ENCODE results near the gene KLHDC7A. TPM values are rescaled to one million over a fixed set of nuclear protein-coding genes. Genes with fewer than 3 reads are reported as not detected.

Gene KLHDC7A
- total and polyA plus RNA-seq, 2 of the 4 experiments (the other 2 are of a cell fraction), result not detected

DNA sequence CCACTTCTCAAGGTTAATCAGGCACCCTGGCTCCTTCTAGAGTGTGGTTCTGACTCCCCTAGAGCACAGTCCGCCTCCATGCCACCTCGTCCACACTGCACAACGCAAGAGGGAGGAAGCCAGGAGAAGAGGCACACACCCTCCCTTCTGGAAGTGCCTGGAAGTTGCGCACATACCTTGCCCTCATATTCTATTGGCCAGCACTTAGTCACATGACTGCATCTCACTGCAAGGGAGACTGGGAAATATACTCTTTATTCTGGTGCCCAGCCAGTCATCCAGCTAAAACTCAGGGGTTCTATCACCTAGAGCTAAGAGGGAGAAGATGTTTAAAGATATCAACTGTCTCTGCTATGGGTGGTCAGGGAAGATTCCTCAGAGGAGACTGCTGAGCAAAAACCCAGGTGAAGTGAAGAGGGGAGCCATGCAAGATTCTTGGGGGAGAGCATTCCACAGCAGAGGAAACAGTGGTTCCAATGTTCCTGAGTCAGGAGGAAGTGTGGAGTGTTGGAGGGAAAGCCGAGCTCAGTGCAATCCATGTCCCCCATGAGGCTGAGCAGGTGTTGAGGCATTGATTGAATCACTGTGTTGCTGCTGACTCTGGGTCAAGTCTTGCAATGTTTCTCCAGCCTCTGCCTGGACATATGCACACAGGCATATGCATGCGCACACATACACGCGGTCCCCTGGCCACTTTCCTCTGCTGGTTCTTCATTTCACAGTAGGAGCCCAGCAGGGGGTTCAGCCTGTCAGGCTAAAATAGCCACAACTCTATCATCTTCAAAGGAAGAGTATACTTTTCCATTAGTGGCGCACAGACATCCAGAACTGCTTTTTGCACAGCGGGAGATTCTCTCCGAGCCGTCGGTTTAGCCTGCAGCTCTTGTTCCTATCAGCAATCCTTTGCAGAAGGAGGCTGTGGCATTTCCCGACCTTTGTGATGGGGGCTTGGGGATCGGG, 22.3 kb upstream of the KLHDC7A start:
- dilution Hi-C loops (cut with HindIII; ENCODE audit: low sequenced_read_pairs, unreplicated experiment), result no loop called here
- H3K36me3 ChIP-seq (ENCODE audit: control insufficient read depth, insufficient read depth, low read length), result no peaks in the 10 kb centered on the region
- H2AK9ac ChIP-seq (replicated peaks; ENCODE audit: low read depth, low read length, poor library complexity), result no peak overlapping the region
- no TSS peak for BruUV-seq (replicated peaks)
- no peak overlapping the region for H2BK5ac ChIP-seq (ENCODE audit: low read depth, low read length, poor library complexity, severe bottlenecking)
- H3K9me1 ChIP-seq (ENCODE audit: insufficient read depth, low read length), result no peaks in the 10 kb centered on the region
- H2BK20ac ChIP-seq (ENCODE audit: low read depth, low read length), result no peak overlapping the region
- no peak overlapping the region for H3K27ac ChIP-seq (ENCODE audit: insufficient read depth, low read length)
- no peak overlapping the region for H2BK15ac ChIP-seq (ENCODE audit: low read depth, low read length)
- no peaks in the 10 kb centered on the region for H3K79me1 ChIP-seq (ENCODE audit: low read depth in 1 of 2, low read length in 2 of 2)
- H3K56ac ChIP-seq (ENCODE audit: extremely low read depth, insufficient read depth, low read length), result no peak overlapping the region
- no peak overlapping the region for H3K4me2 ChIP-seq (ENCODE audit: low read depth, low read length)
- H4K8ac ChIP-seq (ENCODE audit: low read depth in 2 of 2, low read length in 2 of 2), result no peak overlapping the region
- in situ Hi-C loops (cut with MboI; ENCODE audit: low sequenced_read_pairs), result no loop called here
- no peak overlapping the region for H3K18ac ChIP-seq (ENCODE audit: low read depth, low read length)
- no peak overlapping the region for H3K9ac ChIP-seq (ENCODE audit: low read depth, low read length)
- ChIA-PET CTCF (no interaction called here), POLR2A (ENCODE audit: unreplicated experiment) (no interaction called here)
- intact Hi-C loops (cut with micrococcal nuclease), result no loop called here
- H3K23ac ChIP-seq (ENCODE audit: low read depth, low read length), result no peak overlapping the region
- no peak for ATAC-seq (ENCODE audit: low read depth)
- no peak for DNase-seq
- H3K4ac ChIP-seq (ENCODE audit: low read depth, low read length), result no peak overlapping the region
- H4K20me1 ChIP-seq (ENCODE audit: insufficient read depth, low read length), result no peaks in the 10 kb centered on the region
- H3K4me3 ChIP-seq (ENCODE audit: insufficient read depth, low read depth, low read length), result no peak overlapping the region
- H3K4me1 ChIP-seq (ENCODE audit: control insufficient read depth, insufficient read depth, low read length), result no peaks in the 10 kb centered on the region
- 73% methylated on average over 3 of the region's 15 CpGs; no CpG with 5 or more reads in 1 of the 2 experiments for WGBS, 2 experiments (ENCODE audit: extremely low coverage in 2 of 2, insufficient read length in 1 of 2)
- H2BK120ac ChIP-seq (ENCODE audit: low read depth, low read length), result no peak overlapping the region
- H2AFZ ChIP-seq (replicated peaks; ENCODE audit: low read length, poor library complexity), result no peak overlapping the region
- H3K14ac ChIP-seq (replicated peaks; ENCODE audit: low read depth, low read length), result no peak overlapping the region
- H2AK5ac ChIP-seq (ENCODE audit: low read depth, low read length), result no peak overlapping the region
- no peak overlapping the region for H4K91ac ChIP-seq (ENCODE audit: insufficient read depth, low read depth, low read length)
- H3K9me3 ChIP-seq (ENCODE audit: control insufficient read depth, insufficient read depth, low read length), result peaks cover 14% of the 10 kb centered on the region
- H4K5ac ChIP-seq (ENCODE audit: low read depth, low read length), result no peak overlapping the region
- TF ChIP-seq POLR2A (IDR thresholded peaks at IDR 0.05; ENCODE audit: low read depth, low read length) (no peak), MXI1 (IDR thresholded peaks at IDR 0.05; ENCODE audit: borderline replicate concordance, low read depth, low read length) (no peak), FOS (IDR thresholded peaks at IDR 0.05; ENCODE audit: low read depth, low read length) (no peak)
- H3K27me3 ChIP-seq (ENCODE audit: control insufficient read depth, insufficient read depth, low read length), result no peaks in the 10 kb centered on the region

All from IMR-90 (cell line).